ENCODE measurements around the gene SUMO2. TPM values are rescaled to one million over a fixed set of nuclear protein-coding genes. Genes with fewer than 3 reads are reported as not detected.

The SUMO2 gene
- total RNA-seq, 4 donors from 2014 or later = 61.9 to 100 (median 82.1) TPM

DNA sequence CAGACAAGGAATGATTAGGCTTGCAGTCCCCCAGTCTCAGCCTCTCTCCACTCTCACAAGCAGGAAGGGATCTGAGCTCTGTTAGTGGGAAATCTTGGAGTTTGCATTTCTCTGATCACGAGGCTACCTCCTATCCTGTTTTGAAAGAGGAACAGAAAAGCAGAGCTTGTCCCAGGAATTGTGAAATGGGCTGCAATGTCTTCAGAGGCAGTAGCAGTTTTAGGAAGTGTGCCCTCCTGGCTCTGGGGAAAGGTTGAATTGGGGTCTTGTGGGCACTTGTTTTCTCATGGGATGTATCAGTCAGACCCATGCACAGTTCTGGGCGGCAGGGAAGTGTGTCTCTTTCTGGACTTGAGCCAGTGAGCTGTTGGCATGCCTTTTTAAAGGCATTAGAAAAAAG lies 45.5 kb upstream of the SUMO2 start:
- WGBS, 2 donors = 59 to 74% methylated on average over 2 of the region's 2 CpGs
- TF ChIP-seq CTCF (IDR thresholded peaks at IDR 0.05) (no peak), POLR2A (IDR thresholded peaks at IDR 0.05) (no peak)
- H3K27me3 ChIP-seq = no peaks in the 10 kb centered on the region
- peaks cover 51 to 55% of the 10 kb centered on the region in 2 donors for H3K36me3 ChIP-seq
- H3K4me1 ChIP-seq = no peaks in the 10 kb centered on the region
- intact Hi-C loops (cut with DNase I) = no loop called here
- H3K9me3 ChIP-seq = no peaks in the 10 kb centered on the region
- H3K4me3 ChIP-seq (replicated peaks in 1 of 3) = no peak overlapping the region
- no peak for DNase-seq
- no peak overlapping the region for H3K27ac ChIP-seq

DNA sequence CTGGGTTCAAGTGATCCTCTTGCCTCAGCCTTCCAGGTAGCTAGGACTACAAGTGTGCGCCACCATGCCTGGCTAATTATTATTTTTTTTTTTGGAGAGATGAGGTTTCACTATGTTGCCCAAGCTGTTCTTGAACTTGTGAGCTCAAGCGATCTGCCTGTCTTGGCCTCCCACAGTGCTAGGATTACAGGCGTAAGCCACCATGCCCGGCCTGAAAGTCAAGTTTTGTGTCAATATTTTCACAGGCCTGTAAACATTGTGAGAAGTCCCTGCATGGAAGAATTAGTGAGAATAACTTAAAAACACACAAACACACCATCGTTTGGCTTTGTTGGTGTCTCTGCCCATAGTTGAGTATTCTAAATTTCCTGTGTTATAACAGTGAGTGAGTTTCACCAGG lies 45.0 kb upstream of the SUMO2 start:
- intact Hi-C loops (cut with DNase I) = no loop called here
- H3K27ac ChIP-seq = no peak overlapping the region
- H3K9me3 ChIP-seq = no peaks in the 10 kb centered on the region
- H3K4me1 ChIP-seq = no peaks in the 10 kb centered on the region
- no peak overlapping the region for H3K4me3 ChIP-seq (replicated peaks in 1 of 3)
- peaks cover 46 to 51% of the 10 kb centered on the region in 2 donors for H3K36me3 ChIP-seq
- no peaks in the 10 kb centered on the region for H3K27me3 ChIP-seq
- TF ChIP-seq CTCF (IDR thresholded peaks at IDR 0.05) (no peak), POLR2A (IDR thresholded peaks at IDR 0.05) (no peak)
- 81 to 93% methylated on average over 5 of the region's 5 CpGs for WGBS, 2 donors
- no peak for DNase-seq

GRCh38 chr17:75225016-75225415 lies 42.3 kb upstream of the SUMO2 start:
- no peaks in the 10 kb centered on the region for H3K4me1 ChIP-seq
- intact Hi-C loops (cut with DNase I) = no loop called here
- DNase-seq = no peak
- peaks cover 27 to 32% of the 10 kb centered on the region in 2 donors for H3K36me3 ChIP-seq
- H3K9me3 ChIP-seq = no peaks in the 10 kb centered on the region
- no peaks in the 10 kb centered on the region for H3K27me3 ChIP-seq
- H3K27ac ChIP-seq = no peak overlapping the region
- 83 to 84% methylated on average over 11 to 14 of the region's 14 CpGs for WGBS, 2 donors
- H3K4me3 ChIP-seq (replicated peaks in 1 of 3) = no peak overlapping the region
- TF ChIP-seq POLR2A (IDR thresholded peaks at IDR 0.05) (no peak), CTCF (IDR thresholded peaks at IDR 0.05) (no peak)

DNA sequence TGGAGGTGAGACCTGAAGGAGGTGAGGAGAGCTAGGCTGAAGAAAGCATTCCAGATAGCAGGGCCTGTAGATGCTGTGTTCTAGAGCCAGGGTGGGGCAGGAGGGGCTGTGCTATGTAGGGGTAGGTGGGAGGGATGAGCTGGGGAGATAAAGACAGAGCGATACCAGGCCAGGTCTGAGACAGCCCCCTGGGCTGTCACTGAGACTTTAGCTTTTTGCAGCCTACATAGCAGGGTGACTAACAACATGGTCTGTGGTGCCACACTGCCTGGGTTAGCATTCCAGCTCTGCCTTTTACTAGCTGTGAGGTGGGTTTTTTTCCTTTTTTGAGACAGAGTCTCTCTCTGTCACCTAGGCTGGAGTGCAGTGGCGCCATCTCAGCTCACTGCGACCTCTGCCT lies 37.1 kb upstream of the SUMO2 start:
- DNase-seq = no peak
- no peak overlapping the region for H3K27ac ChIP-seq
- 97 to 100% methylated on average over 3 of the region's 3 CpGs for WGBS, 2 donors
- no peaks in the 10 kb centered on the region for H3K9me3 ChIP-seq
- H3K27me3 ChIP-seq = no peaks in the 10 kb centered on the region
- intact Hi-C loops (cut with DNase I) = no loop called here
- TF ChIP-seq POLR2A (IDR thresholded peaks at IDR 0.05) = no peak
- no peak for TF ChIP-seq CTCF (IDR thresholded peaks at IDR 0.05)
- no peaks in the 10 kb centered on the region for H3K4me1 ChIP-seq
- peaks cover 28 to 41% of the 10 kb centered on the region in 2 donors for H3K36me3 ChIP-seq
- H3K4me3 ChIP-seq (replicated peaks in 1 of 3) = no peak overlapping the region

GRCh38 chr17:75218131-75218530 lies 35.4 kb upstream of the SUMO2 start:
- H3K27me3 ChIP-seq = no peaks in the 10 kb centered on the region
- H3K4me1 ChIP-seq = no peaks in the 10 kb centered on the region
- intact Hi-C loops (cut with DNase I) = no loop called here
- no peak for DNase-seq
- peaks cover 44 to 57% of the 10 kb centered on the region in 2 donors for H3K36me3 ChIP-seq
- TF ChIP-seq POLR2A (IDR thresholded peaks at IDR 0.05) = no peak
- no peak for TF ChIP-seq CTCF (IDR thresholded peaks at IDR 0.05)
- 97% methylated on average over 5 to 6 of the region's 6 CpGs for WGBS, 2 donors
- H3K9me3 ChIP-seq = no peaks in the 10 kb centered on the region
- H3K4me3 ChIP-seq (replicated peaks in 1 of 3) = no peak overlapping the region
- H3K27ac ChIP-seq = no peak overlapping the region
